Measurements from ENCODE around the gene SORCS2. TPM values are rescaled to one million over a fixed set of nuclear protein-coding genes. Genes with fewer than 3 reads are reported as not detected.

SORCS2 gene
- polyA plus RNA-seq, 3 donors = 0.46 to 0.55 TPM; not detected in 1

DNA sequence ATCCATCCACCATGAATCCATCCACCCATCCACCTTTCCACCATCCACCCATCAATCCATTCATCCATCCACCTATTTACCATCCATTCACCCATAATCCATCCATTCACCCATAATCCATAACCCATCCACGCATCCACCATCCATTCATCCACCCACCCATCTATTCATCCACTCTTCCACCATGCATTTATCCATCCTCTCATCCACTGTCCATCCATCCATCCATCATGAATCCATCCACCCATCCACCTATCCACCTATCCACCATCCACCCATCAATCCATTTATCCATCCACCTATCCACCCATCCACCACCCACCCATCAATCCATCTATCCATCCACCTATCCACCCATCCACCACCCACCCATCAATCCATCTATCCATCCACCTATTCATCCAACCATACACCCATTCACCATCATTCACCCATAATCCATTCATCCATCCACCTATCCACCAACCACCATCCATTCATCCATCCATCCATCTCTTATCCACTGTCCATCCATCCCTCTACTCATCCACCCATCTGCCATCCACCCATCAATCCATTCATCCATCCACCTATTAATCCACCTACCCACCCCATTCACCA, 422.1 kb downstream of the SORCS2 start:
- Mint-ChIP-seq H3K36me3 (no peaks in the 10 kb centered on the region), H3K27me3 (ENCODE audit: low read depth in 3 of 3) (peaks cover 4 to 6% (median 5%) of the 10 kb centered on the region in 3 donors), H3K4me3 (no peak overlapping the region), H3K9me3 (peaks cover 0 to 3% (median 1%) of the 10 kb centered on the region in 7 donors), H3K27ac (no peak overlapping the region), H3K4me1 (no peaks in the 10 kb centered on the region)
- no peak overlapping the region for H3K27ac ChIP-seq (ENCODE audit: low read depth in 1 of 2, low read length in 2 of 2)
- H3K4me2 ChIP-seq (replicated peaks; ENCODE audit: extremely low read depth, low read length, poor library complexity, severe bottlenecking) = no peak overlapping the region
- no peak for DNase-seq
- H3K4me3 ChIP-seq (replicated peaks in 1 of 3; ENCODE audit: low read depth in 2 of 3, low read length in 3 of 3) = no peak overlapping the region
- H3K79me2 ChIP-seq (ENCODE audit: insufficient read depth, low read length) = no peaks in the 10 kb centered on the region
- H3K27me3 ChIP-seq (ENCODE audit: control insufficient read depth in 2 of 2, insufficient read depth in 2 of 2, low read length in 2 of 2) = no peaks in the 10 kb centered on the region
- H3K36me3 ChIP-seq (replicated peaks in 1 of 2; ENCODE audit: control insufficient read depth in 1 of 2, insufficient read depth in 2 of 2, low read length in 2 of 2) = no peaks in the 10 kb centered on the region
- H3K9ac ChIP-seq (ENCODE audit: insufficient read depth, low read length, poor library complexity, severe bottlenecking) = no peak overlapping the region
- 100% methylated on average over 1 of the region's 1 CpG for WGBS (ENCODE audit: insufficient coverage)
- no peaks in the 10 kb centered on the region for H4K20me1 ChIP-seq (ENCODE audit: insufficient read depth, low read length)
- H3K4me1 ChIP-seq (ENCODE audit: control insufficient read depth in 1 of 2, insufficient read depth in 2 of 2, low read length in 2 of 2) = no peaks in the 10 kb centered on the region
- no peaks in the 10 kb centered on the region for H3K9me3 ChIP-seq (replicated peaks in 1 of 2; ENCODE audit: control insufficient read depth in 1 of 2, insufficient read depth in 1 of 2, low read length in 2 of 2)
- TF ChIP-seq, protein P1, sequence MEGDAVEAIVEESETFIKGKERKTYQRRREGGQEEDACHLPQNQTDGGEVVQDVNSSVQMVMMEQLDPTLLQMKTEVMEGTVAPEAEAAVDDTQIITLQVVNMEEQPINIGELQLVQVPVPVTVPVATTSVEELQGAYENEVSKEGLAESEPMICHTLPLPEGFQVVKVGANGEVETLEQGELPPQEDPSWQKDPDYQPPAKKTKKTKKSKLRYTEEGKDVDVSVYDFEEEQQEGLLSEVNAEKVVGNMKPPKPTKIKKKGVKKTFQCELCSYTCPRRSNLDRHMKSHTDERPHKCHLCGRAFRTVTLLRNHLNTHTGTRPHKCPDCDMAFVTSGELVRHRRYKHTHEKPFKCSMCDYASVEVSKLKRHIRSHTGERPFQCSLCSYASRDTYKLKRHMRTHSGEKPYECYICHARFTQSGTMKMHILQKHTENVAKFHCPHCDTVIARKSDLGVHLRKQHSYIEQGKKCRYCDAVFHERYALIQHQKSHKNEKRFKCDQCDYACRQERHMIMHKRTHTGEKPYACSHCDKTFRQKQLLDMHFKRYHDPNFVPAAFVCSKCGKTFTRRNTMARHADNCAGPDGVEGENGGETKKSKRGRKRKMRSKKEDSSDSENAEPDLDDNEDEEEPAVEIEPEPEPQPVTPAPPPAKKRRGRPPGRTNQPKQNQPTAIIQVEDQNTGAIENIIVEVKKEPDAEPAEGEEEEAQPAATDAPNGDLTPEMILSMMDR (IDR thresholded peaks at IDR 0.05) = no peak
- H2AFZ ChIP-seq (ENCODE audit: insufficient read depth, low read depth, low read length, poor library complexity, severe bottlenecking) = no peak overlapping the region
- intact Hi-C loops (cut with micrococcal nuclease) = no loop called here

DNA sequence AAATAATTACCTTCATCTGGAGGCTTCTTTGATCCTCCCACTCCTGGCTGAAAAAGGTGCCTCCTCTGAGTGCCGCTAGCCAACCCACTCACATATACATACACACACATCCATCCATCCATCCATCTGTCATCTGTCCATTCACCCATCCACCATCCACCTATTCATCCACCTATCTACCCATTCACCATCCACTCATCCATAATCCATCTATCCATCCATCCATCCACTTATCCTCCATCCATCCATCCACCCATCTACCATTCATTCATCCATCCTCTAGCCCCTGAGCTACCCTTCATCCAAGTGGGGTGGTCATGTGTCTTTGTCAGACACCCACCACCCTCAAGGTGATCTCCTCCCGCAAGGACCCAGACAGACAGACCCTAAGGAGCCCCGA, 423.9 kb downstream of the SORCS2 start:
- no peak overlapping the region for H3K9ac ChIP-seq (ENCODE audit: insufficient read depth, low read length, poor library complexity, severe bottlenecking)
- no peaks in the 10 kb centered on the region for H3K36me3 ChIP-seq (replicated peaks in 1 of 2; ENCODE audit: control insufficient read depth in 1 of 2, insufficient read depth in 2 of 2, low read length in 2 of 2)
- no peaks in the 10 kb centered on the region for H3K4me1 ChIP-seq (ENCODE audit: control insufficient read depth in 1 of 2, insufficient read depth in 2 of 2, low read length in 2 of 2)
- TF ChIP-seq, protein P1 (IDR thresholded peaks at IDR 0.05) = no peak
- H2AFZ ChIP-seq (ENCODE audit: insufficient read depth, low read depth, low read length, poor library complexity, severe bottlenecking) = no peak overlapping the region
- no peaks in the 10 kb centered on the region for H3K36me3 Mint-ChIP-seq
- no peak overlapping the region for H3K27ac ChIP-seq (ENCODE audit: low read depth in 1 of 2, low read length in 2 of 2)
- H3K27me3 Mint-ChIP-seq (ENCODE audit: low read depth in 3 of 3) = peaks cover 0 to 9% (median 7%) of the 10 kb centered on the region in 3 donors
- no peaks in the 10 kb centered on the region for H3K27me3 ChIP-seq (ENCODE audit: control insufficient read depth in 2 of 2, insufficient read depth in 2 of 2, low read length in 2 of 2)
- 100% methylated on average over 1 of the region's 3 CpGs for WGBS (ENCODE audit: insufficient coverage)
- intact Hi-C loops (cut with micrococcal nuclease) = no loop called here
- H3K4me3 Mint-ChIP-seq = no peak overlapping the region
- H3K4me2 ChIP-seq (replicated peaks; ENCODE audit: extremely low read depth, low read length, poor library complexity, severe bottlenecking) = no peak overlapping the region
- H3K79me2 ChIP-seq (ENCODE audit: insufficient read depth, low read length) = no peaks in the 10 kb centered on the region
- no peaks in the 10 kb centered on the region for H3K9me3 ChIP-seq (replicated peaks in 1 of 2; ENCODE audit: control insufficient read depth in 1 of 2, insufficient read depth in 1 of 2, low read length in 2 of 2)
- no peaks in the 10 kb centered on the region for H4K20me1 ChIP-seq (ENCODE audit: insufficient read depth, low read length)
- H3K4me3 ChIP-seq (replicated peaks in 1 of 3; ENCODE audit: low read depth in 2 of 3, low read length in 3 of 3) = no peak overlapping the region
- no peak for DNase-seq
- no peak overlapping the region for H3K27ac Mint-ChIP-seq
- peaks cover 5% of the 10 kb centered on the region for H3K4me1 Mint-ChIP-seq
- peaks cover 0 to 5% (median 1%) of the 10 kb centered on the region in 7 donors for H3K9me3 Mint-ChIP-seq

Measured in CD14-positive monocyte (primary cell).